GM19035 (cell line): ENCODE data around the gene CDC42SE1.

Source experiments
- ATAC-seq: cut with Tn5 transposase; IDR thresholded peaks from one replicate; pipeline ENCODE4 v1.9.1; 2021; ENCODE audit not compliant: unreplicated experiment

The CDC42SE1 gene

GRCh38 chr1:151054971-151055547 lies 4.4 kb downstream of the CDC42SE1 start:
- no peak for ATAC-seq

GRCh38 chr1:151051356-151052009 lies 7.9 kb downstream of the CDC42SE1 start:
- ATAC-seq = no peak

GRCh38 chr1:151050051-151050688 lies 9.3 kb downstream of the CDC42SE1 start:
- no peak for ATAC-seq

- no peak for ATAC-seq
These were observed 10.0 kb downstream of the CDC42SE1 start for GRCh38 chr1:151049458-151049857.

GRCh38 chr1:151048645-151049032 lies 10.8 kb downstream of the CDC42SE1 start:
- ATAC-seq = no peak

- peak; percentile 50 for ATAC-seq
These were observed 11.3 kb downstream of the CDC42SE1 start for GRCh38 chr1:151047925-151048644.

GRCh38 chr1:151047591-151047924 lies 11.9 kb downstream of the CDC42SE1 start, which contains the start of gene C1orf56:
Gene C1orf56 (plus strand): TSS chr1:151047751. CDS start chr1:151047848, 97 bp downstream.
- peak; percentile 48 for ATAC-seq

- ATAC-seq = no peak
These were observed 16.3 kb downstream of the CDC42SE1 start for GRCh38 chr1:151043163-151043562.

GRCh38 chr1:151039521-151039920 lies 19.9 kb downstream of the CDC42SE1 start:
- ATAC-seq = no peak

GRCh38 chr1:151037032-151037431 lies 22.4 kb downstream of the CDC42SE1 start:
- no peak for ATAC-seq

GRCh38 chr1:151036356-151036755 lies 23.1 kb downstream of the CDC42SE1 start, which contains the start of gene BNIPL:
Gene BNIPL (plus strand): TSS chr1:151036586. CDS start chr1:151036726, 140 bp downstream.
- ATAC-seq = no peak

- ATAC-seq = no peak
These were observed 24.3 kb downstream of the CDC42SE1 start for GRCh38 chr1:151035167-151035566.

- ATAC-seq = no peak
These were observed 27.3 kb downstream of the CDC42SE1 start for GRCh38 chr1:151032164-151032563.

- ATAC-seq = no peak
These were observed 33.0 kb downstream of the CDC42SE1 start for GRCh38 chr1:151026460-151026859.

GRCh38 chr1:151024540-151025146 lies 34.8 kb downstream of the CDC42SE1 start:
- no peak for ATAC-seq

GRCh38 chr1:151013518-151013917 lies 45.9 kb downstream of the CDC42SE1 start:
- ATAC-seq = no peak

- ATAC-seq = no peak
These were observed 46.5 kb downstream of the CDC42SE1 start for GRCh38 chr1:151012684-151013471.

- no peak for ATAC-seq
These were observed 48.1 kb downstream of the CDC42SE1 start for GRCh38 chr1:151011154-151011850.

- no peak for ATAC-seq
These were observed 49.1 kb downstream of the CDC42SE1 start for GRCh38 chr1:151010346-151010726.
